Heart left ventricle (tissue), 13 donors: ENCODE data around the gene APP.

Experiments used
- POLR2A ChIP-seq, 2 donors: fragments of 450-650 bp; IDR thresholded peaks; one replicate each; pipeline ENCODE4 v1.6.1; 2017; ENCODE audit warnings: antibody characterized with exemption in 2 of 2, mild to moderate bottlenecking in 2 of 2, moderate library complexity in 2 of 2
- TF ChIP-seq, protein P1 (sequence below), 12 donors: fragments of 200-600 bp; sonication (generic) in 4 of 12; IDR thresholded peaks; one replicate each; pipeline versions ENCODE4 v1.5.0 to v1.8.0; 2018 to 2022; ENCODE audit warnings: antibody characterized with exemption in 12 of 12, mild to moderate bottlenecking in 5 of 12
- donor health status: ischemic (EF 13 %, LVEDD 7.1; RV severe dilation, severe dysfunction).
- donor health status: DM: no; HTN: yes; CAD: no.
- donor health status: DM: no; HTN: no; CAD: no.
- donor health status: ischemic (EF 25% LVEDD 6.9; RV normal size, moderate dysfunction).
- donor health status: ischemic (EF 25% LVEDD 5.7; RV mildly dilated, moderate dysfunction).
- donor health status: ischemic (EF 35%, LVEDD 5.7; RV mildly dilated, moderate dysfunction).
- donor health status: nonischemic (EF 11% LVEDD 7.7; RV severe dilation, severe dysfunction).
- donor health status: DM: yes; HTN: yes; CAD: no.
- donor health status: PGD.
- donor health status: ischemic (EF 29% LVEDD 5.4; RV normal size, mild dysfunction).
- donor health status: nonischemic (EF 23%, LVEDD 6.1; RV moderate dilation, normal function).

DNA sequence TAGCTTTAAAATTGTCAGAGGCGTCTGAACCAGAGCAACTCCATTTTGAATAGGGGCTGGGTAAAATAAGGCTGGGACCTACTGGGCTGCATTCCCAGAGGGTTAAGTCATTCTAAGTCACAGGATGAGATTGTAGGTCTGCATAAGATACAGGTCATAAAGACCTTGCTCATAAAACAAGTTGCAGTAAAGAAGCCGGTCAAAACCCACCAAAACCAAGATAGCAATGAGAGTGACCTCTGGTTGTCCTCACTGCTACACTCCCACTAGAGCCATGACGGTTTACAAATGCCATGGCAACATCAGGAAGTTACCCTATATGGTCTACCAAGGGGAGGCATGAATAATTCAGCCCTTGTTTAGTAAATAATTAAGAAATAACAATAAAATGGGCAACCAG, 292.2 kb downstream of the APP start:
- no peak for TF ChIP-seq POLR2A (IDR thresholded peaks at IDR 0.05)
- TF ChIP-seq, protein P1, sequence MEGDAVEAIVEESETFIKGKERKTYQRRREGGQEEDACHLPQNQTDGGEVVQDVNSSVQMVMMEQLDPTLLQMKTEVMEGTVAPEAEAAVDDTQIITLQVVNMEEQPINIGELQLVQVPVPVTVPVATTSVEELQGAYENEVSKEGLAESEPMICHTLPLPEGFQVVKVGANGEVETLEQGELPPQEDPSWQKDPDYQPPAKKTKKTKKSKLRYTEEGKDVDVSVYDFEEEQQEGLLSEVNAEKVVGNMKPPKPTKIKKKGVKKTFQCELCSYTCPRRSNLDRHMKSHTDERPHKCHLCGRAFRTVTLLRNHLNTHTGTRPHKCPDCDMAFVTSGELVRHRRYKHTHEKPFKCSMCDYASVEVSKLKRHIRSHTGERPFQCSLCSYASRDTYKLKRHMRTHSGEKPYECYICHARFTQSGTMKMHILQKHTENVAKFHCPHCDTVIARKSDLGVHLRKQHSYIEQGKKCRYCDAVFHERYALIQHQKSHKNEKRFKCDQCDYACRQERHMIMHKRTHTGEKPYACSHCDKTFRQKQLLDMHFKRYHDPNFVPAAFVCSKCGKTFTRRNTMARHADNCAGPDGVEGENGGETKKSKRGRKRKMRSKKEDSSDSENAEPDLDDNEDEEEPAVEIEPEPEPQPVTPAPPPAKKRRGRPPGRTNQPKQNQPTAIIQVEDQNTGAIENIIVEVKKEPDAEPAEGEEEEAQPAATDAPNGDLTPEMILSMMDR (IDR thresholded peaks at IDR 0.05) = no peak
